HCT116 (cell line): ENCODE data around the gene NEK5.
"Not testable (repeated sequence)": the region's sequence is repeated elsewhere in the genome, so short reads cannot be mapped to it uniquely, and the experiment has no call there.

Source experiments
- ATF3 ChIP-seq: IDR thresholded peaks from 2 replicates; pipeline ENCODE4 v1.6.1; 2012
- EZH2 ChIP-seq: fragments of 200-600 bp; sonication (generic); IDR thresholded peaks from 2 replicates; pipeline ENCODE4 v1.6.1; 2017; ENCODE audit warnings: antibody characterized with exemption, mixed run types
- POLR2A ChIP-seq: IDR thresholded peaks from 2 replicates; pipeline ENCODE4 v1.7.0; 2011; ENCODE audit warnings: borderline replicate concordance; ENCODE audit not compliant: insufficient read depth, insufficient read length; ENCODE audit errors: extremely low read depth
- POLR2AphosphoS5 ChIP-seq: IDR thresholded peaks from 2 replicates; pipeline ENCODE4 v1.6.1; 2011; ENCODE audit warnings: mild to moderate bottlenecking, low read depth, low read length, moderate library complexity
- REST ChIP-seq: IDR thresholded peaks from 2 replicates; pipeline ENCODE4 v1.6.1; 2012; ENCODE audit warnings: low read depth
- SRF ChIP-seq: IDR thresholded peaks from 2 replicates; pipeline ENCODE4 v1.6.1; 2012; ENCODE audit warnings: low read depth
- TCF7L2 ChIP-seq: IDR thresholded peaks from 2 replicates; pipeline ENCODE4 v1.7.0; 2011; ENCODE audit warnings: borderline replicate concordance, inconsistent platforms; ENCODE audit not compliant: insufficient read depth, insufficient read length; ENCODE audit errors: extremely low read depth
- ZFX ChIP-seq: fragments of 450-650 bp; IDR thresholded peaks from 2 replicates; pipeline ENCODE4 v1.6.1; 2017
- TF ChIP-seq, protein P1 (sequence below), 3 experiments: fragments of 200-600 bp in 1 of 3; sonication (generic) in 1 of 3; IDR thresholded peaks in 2 of 3; conservative IDR thresholded peaks in 1 of 3; 2 replicates each; pipeline ENCODE4 v1.5.1; 2012 to 2017; ENCODE audit warnings: low read depth in 2 of 3, low read length in 2 of 3, antibody characterized with exemption in 1 of 3, borderline replicate concordance in 1 of 3, control low read depth in 1 of 3, mild to moderate bottlenecking in 1 of 3, mixed read lengths in 1 of 3, mixed run types in 1 of 3, moderate library complexity in 1 of 3; ENCODE audit not compliant: insufficient read depth in 1 of 3
- TF ChIP-seq, protein P2 (sequence below): IDR thresholded peaks from 2 replicates; pipeline ENCODE4 v1.6.1; 2012

DNA sequence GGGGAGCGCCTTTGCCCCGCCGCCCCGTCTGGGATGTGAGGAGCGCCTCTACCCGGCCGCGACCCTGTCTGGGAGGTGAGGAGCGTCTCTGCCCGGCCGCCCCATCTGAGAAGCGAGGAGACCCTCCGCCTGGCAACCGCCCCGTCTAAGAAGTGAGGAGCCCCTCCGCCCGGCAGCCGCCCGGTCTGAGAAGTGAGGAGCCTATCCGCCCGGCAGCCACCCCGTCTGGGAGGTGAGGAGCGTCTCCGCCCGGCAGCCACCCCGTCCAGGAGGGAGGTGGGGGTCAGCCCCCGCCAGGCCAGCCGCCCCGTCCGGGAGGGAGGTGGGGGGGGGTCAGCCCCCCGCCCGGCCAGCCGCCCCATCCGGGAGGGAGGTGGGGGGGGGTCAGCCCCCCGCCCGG is 49.0 kb downstream of the NEK5 start:
- TF ChIP-seq SRF, POLR2A, EZH2, REST, POLR2AphosphoS5, ATF3, TCF7L2, ZFX: not testable (repeated sequence)
- TF ChIP-seq, protein P1, sequence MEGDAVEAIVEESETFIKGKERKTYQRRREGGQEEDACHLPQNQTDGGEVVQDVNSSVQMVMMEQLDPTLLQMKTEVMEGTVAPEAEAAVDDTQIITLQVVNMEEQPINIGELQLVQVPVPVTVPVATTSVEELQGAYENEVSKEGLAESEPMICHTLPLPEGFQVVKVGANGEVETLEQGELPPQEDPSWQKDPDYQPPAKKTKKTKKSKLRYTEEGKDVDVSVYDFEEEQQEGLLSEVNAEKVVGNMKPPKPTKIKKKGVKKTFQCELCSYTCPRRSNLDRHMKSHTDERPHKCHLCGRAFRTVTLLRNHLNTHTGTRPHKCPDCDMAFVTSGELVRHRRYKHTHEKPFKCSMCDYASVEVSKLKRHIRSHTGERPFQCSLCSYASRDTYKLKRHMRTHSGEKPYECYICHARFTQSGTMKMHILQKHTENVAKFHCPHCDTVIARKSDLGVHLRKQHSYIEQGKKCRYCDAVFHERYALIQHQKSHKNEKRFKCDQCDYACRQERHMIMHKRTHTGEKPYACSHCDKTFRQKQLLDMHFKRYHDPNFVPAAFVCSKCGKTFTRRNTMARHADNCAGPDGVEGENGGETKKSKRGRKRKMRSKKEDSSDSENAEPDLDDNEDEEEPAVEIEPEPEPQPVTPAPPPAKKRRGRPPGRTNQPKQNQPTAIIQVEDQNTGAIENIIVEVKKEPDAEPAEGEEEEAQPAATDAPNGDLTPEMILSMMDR (IDR thresholded peaks at IDR 0.05 in 2 of 3, conservative IDR thresholded peaks at IDR 0.05 in 1 of 3; ENCODE audit: borderline replicate concordance in 1 of 3, insufficient read depth in 1 of 3, low read depth in 2 of 3, low read length in 2 of 3), result not testable (repeated sequence)
- TF ChIP-seq, protein P2, sequence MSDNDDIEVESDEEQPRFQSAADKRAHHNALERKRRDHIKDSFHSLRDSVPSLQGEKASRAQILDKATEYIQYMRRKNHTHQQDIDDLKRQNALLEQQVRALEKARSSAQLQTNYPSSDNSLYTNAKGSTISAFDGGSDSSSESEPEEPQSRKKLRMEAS, result not testable (repeated sequence)
